SJCRH30 (cell line): Measurements from ENCODE around the gene KCNMA1. TPM values are rescaled to one million over a fixed set of nuclear protein-coding genes. Genes with fewer than 3 reads are reported as not detected.

Source experiments
- DNase-seq, 2 experiments: peaks; one replicate each; pipeline ENCODE4 v3.0.0-alpha.2; 2015 to 2020
- H3K27ac ChIP-seq: fragments of 250-450 bp; sonication (Bioruptor Pico); 2 replicates; pipeline ENCODE4 v1.5.1; 2020; ENCODE audit warnings: mild to moderate bottlenecking, moderate library complexity
- H3K27me3 ChIP-seq: fragments of 250-450 bp; sonication (Bioruptor Pico); 2 replicates; pipeline ENCODE4 v1.5.1; 2020; ENCODE audit warnings: mild to moderate bottlenecking, moderate library complexity
- H3K36me3 ChIP-seq: fragments of 250-450 bp; sonication (Bioruptor Pico); 2 replicates; pipeline ENCODE4 v1.5.1; 2020; ENCODE audit warnings: mild to moderate bottlenecking, moderate library complexity
- H3K4me1 ChIP-seq: fragments of 250-450 bp; sonication (Bioruptor Pico); 2 replicates; pipeline ENCODE4 v1.5.1; 2020; ENCODE audit warnings: mild to moderate bottlenecking, moderate library complexity
- H3K4me3 ChIP-seq: fragments of 250-450 bp; sonication (Bioruptor Pico); 2 replicates; pipeline ENCODE4 v1.5.1; 2020; ENCODE audit warnings: mild to moderate bottlenecking, moderate library complexity
- H3K9me3 ChIP-seq: fragments of 250-450 bp; sonication (Bioruptor Pico); replicated peaks from 2 replicates; pipeline ENCODE4 v1.5.1; 2020; ENCODE audit warnings: mild to moderate bottlenecking, moderate library complexity
- total RNA-seq: library from RNA; depleted of rRNA; stranded (reverse); fragments of >200 nt; shearing (Covaris generic); gene quantifications from 2 replicates; pipeline ENCODE4 v1.2.3, GENCODE V29; 2014

The KCNMA1 gene
- total RNA-seq, 1 experiment from 2014 or later = 0.69 TPM

DNA sequence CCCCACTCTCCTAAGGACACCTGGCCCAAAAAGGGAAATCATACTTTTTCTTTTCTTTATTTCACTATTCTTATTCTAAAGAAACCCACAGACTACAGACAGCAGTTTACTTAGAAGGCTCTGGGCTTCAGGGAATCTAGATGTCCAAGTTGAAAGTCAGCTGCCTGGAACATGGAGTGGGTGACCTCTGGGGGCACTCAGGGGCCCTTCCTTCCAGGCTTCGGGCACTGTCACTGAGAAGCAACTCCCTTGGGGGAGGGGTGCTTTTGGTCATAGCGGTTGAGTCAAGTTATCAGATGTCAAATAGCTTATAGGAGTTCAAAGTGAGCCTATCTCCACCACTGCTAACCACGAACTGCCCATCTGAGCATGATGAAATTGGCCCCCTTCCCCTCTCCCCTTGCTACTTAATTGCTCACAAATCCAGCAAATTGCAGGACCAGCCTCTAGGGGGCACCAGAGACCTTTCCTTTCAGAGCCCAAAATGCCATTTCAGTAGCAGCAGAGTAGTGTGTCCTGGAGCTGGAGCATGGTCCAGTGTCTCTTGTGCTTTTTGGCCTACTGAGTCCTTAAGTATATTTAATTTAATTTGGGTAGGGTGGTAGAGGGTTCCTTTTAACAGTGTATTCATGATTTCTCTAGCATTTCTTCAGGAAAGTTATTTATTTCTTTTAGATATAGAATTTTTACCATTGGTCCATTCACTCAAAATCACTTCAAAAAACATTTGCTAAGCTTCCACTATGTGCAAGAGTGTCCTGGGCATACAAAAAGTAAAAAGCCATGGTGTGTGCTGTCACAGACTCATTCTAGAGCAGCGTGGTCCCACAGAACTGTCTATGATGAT, 463.8 kb downstream of the KCNMA1 start:
- Histone ChIP-seq H3K27ac (no peak overlapping the region), H3K36me3 (no peaks in the 10 kb centered on the region), H3K4me3 (no peak overlapping the region), H3K9me3 (no peaks in the 10 kb centered on the region), H3K4me1 (no peaks in the 10 kb centered on the region), H3K27me3 (no peaks in the 10 kb centered on the region)
- DNase-seq = peak; percentile 53 to 91

DNA sequence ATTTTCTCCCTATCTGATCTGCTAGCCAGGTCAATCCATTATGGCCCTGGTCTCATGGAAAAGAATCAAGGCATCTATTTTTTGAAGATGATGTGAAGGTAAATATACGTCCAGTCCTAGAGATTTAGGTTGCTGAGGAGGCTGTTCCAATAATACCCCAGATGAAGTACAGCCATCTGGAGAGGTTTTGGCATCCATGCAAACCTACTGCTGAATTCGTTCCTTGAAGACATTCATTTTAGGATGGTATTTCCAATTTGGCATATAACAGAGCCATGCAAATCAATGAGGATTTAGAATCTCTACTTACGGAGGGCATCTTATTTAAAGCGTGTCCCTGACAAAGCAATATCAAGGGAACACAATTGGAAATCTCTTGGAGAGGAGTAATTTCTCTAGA, 465.5 kb downstream of the KCNMA1 start:
- H3K9me3 ChIP-seq = no peaks in the 10 kb centered on the region
- no peak overlapping the region for H3K27ac ChIP-seq
- no peak overlapping the region for H3K4me3 ChIP-seq
- no peaks in the 10 kb centered on the region for H3K27me3 ChIP-seq
- DNase-seq = no peak
- no peaks in the 10 kb centered on the region for H3K4me1 ChIP-seq
- no peaks in the 10 kb centered on the region for H3K36me3 ChIP-seq

DNA sequence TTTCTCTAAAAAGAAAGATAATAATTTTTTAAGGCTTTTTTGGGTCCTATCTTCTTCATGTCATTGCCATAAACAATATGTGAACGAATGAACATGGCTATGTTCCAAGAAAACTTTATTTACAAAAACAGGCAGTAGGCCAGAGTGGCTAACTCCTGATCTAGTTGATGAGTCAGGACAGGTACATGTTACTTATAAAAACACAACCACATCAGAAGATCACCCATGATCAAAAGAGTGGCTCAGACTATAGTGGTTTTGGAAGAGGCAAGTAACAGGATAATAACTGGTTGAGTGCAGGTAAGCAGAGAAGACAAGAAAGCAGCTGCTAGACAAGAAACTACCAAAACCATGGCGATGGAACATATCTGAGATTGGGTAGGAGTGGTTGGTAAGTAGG, 468.7 kb downstream of the KCNMA1 start:
- Histone ChIP-seq H3K27me3 (no peaks in the 10 kb centered on the region), H3K27ac (no peak overlapping the region), H3K4me1 (no peaks in the 10 kb centered on the region), H3K9me3 (no peaks in the 10 kb centered on the region), H3K36me3 (no peaks in the 10 kb centered on the region), H3K4me3 (no peak overlapping the region)
- no peak for DNase-seq

DNA sequence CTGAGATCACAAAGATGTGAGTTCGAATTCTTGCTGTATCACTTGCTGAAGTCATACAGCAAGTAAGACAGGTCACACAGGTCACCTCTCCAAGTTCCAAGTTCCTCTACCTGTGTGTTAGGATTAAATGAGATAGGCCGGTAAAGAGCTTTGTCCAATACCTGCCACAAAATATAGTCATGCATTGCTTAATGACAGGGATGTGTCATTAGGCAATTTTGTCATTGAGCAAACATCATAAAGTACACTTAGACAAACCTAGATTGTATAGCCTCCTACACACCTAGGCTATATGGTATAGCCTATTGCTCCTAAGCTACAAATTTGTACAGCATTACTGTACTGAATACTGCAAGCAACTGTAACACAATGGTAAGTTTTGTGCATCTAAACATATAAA, 469.4 kb downstream of the KCNMA1 start:
- Histone ChIP-seq H3K4me1 (no peaks in the 10 kb centered on the region), H3K9me3 (no peaks in the 10 kb centered on the region), H3K27ac (no peak overlapping the region), H3K4me3 (no peak overlapping the region), H3K36me3 (no peaks in the 10 kb centered on the region), H3K27me3 (no peaks in the 10 kb centered on the region)
- no peak for DNase-seq

DNA sequence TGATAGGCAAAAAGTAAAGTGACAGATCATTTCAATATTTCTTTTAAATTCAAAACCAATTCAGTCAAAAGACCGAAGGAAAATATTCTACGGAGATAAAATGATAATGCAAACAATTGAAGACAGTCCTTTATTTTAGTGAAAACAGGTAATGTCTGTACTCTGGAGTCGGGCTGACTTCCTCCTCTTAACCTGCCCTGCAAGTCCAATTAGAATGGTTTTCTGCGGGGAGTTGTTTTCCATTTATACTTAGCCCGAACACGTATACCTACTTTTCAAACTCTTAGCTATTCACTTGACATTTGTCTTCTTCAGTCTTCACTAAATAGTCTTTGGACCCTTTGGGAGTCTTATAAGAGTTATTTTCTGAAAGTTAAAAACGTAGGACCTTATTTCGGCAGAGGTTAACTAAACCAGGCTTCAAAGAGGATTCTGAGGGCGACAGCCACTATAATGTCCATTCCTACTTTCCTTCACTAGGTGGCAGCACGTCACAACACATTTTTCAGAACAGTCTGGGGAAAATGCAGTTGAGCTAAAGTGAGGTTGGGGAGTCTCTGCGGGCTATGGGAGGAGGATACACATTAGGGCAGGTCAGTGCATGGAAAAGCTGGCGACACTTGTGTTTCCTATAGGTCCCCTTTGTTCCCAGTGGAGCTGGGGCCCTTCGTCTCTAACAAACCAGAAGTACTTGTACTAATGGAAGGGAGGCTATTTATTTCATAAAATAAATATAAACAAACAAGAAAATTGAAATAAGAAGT, 472.0 kb downstream of the KCNMA1 start:
- no peaks in the 10 kb centered on the region for H3K4me1 ChIP-seq
- H3K27me3 ChIP-seq = no peaks in the 10 kb centered on the region
- no peak overlapping the region for H3K4me3 ChIP-seq
- H3K9me3 ChIP-seq = no peaks in the 10 kb centered on the region
- H3K27ac ChIP-seq = no peak overlapping the region
- peak; percentile 44 to 81 for DNase-seq
- H3K36me3 ChIP-seq = no peaks in the 10 kb centered on the region

DNA sequence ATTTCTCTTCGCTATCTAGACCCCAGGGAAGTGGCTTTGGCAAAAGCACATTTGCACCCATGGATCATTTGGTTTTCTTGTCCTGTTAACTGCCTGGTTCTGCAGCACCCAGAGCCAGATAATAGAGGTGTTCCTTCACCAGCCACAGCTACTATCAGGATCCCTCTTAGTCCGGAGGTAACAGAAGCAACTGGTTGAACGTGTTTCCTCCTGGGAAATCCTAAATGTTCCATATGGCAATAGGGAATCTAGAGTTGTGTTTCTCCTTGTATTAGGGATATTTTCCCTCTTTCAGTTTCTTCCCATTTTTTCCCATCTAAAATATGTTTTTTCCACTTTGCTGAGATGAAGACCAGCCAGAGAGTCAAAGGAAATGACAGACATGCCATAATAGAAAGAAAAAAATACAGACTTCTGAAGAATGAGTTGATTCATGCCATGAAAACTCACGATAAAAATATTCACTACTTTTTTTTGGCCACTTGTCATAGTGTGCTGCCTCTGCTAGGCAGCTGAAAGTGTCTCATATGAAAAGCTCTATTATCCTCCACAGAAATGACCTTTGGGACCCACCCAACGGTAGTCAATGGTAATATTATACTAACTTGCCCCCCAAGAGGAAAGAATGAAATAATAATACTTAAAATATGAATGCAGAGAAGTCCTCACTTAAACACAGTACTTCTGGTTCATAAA, 472.8 kb downstream of the KCNMA1 start:
- no peak overlapping the region for H3K4me3 ChIP-seq
- no peak overlapping the region for H3K27ac ChIP-seq
- DNase-seq = no peak
- no peaks in the 10 kb centered on the region for H3K36me3 ChIP-seq
- no peaks in the 10 kb centered on the region for H3K4me1 ChIP-seq
- H3K9me3 ChIP-seq = no peaks in the 10 kb centered on the region
- no peaks in the 10 kb centered on the region for H3K27me3 ChIP-seq

DNA sequence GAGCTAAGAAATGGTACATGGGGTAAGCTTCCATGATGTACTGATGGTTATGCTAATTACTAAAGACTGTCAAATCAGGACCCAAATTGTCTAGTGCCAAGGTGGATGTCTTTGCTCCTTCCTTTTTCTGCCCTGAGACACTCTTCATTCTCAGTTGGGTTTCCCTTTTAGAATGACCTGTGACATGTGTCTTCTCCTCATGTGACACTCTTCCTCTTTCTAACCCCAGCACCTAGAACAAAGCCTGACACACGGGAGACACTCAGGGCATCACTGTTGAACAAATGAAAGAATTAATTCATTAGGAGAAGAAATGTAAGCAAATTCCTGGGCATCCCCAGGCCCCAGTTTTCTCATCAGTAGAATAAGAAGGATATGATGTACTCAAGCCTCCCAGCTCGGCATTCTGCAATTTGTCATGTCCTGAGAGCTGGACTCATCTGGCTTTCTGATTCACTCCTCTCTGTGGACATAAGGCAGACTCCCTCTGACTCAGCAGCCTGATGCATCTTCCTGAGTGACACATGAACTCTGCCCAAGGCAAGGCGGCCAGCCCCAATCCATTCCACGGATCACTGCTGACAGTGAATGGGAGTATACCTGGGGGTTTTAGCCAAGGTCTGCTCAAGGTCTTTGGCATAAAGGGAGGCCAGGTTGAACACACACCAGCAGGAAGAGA, 473.8 kb downstream of the KCNMA1 start:
- H3K36me3 ChIP-seq = no peaks in the 10 kb centered on the region
- peaks cover 2% of the 10 kb centered on the region; the same call in 1 of the 2 replicates for H3K27me3 ChIP-seq
- no peaks in the 10 kb centered on the region for H3K4me1 ChIP-seq
- DNase-seq = no peak
- no peak overlapping the region for H3K4me3 ChIP-seq
- H3K9me3 ChIP-seq = no peaks in the 10 kb centered on the region
- H3K27ac ChIP-seq = no peak overlapping the region

DNA sequence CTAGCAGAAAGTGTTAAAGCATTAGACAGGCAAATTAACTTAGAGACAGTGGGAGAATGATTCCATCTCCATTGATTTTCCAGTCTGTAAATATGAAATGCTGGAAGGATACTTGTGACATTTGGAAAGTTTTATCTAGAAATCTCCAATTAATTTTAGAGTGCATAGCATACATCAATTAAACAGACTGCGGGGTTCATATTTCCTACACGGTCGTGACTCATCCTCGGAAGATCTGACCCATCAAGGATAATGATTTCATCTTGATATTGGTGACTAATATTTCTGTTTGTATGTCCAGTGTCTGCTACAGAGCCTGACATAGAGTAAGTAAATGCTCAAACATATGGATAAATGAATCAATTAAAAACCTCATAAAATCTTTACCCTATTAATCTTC, 474.9 kb downstream of the KCNMA1 start:
- Histone ChIP-seq H3K36me3 (no peaks in the 10 kb centered on the region), H3K4me1 (no peaks in the 10 kb centered on the region), H3K4me3 (no peak overlapping the region), H3K27me3 (peaks cover 8% of the 10 kb centered on the region; the same call in 1 of the 2 replicates), H3K27ac (no peak overlapping the region), H3K9me3 (no peaks in the 10 kb centered on the region)
- DNase-seq = no peak

DNA sequence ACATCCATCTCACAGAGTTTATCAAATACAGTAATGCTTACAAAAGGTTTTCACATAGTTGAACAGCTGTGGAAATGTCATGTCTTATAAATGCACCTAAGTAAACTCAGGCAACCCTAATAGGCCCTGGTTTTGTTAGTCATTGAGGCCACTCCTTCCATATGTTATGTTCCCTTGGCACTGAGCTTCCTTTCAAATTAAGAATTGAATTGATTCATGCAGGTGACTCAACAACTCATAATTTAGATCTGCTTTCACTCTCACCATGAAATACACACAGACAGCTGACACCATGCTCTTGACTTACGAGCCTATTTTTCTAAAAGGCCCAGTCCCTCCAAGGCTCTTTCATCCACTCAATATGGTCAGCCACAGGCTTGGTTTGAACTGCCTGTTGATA, 476.9 kb downstream of the KCNMA1 start:
- no peaks in the 10 kb centered on the region for H3K9me3 ChIP-seq
- no peak overlapping the region for H3K4me3 ChIP-seq
- H3K4me1 ChIP-seq = no peaks in the 10 kb centered on the region
- no peak overlapping the region for H3K27ac ChIP-seq
- peaks cover 8% of the 10 kb centered on the region; the same call in 1 of the 2 replicates for H3K27me3 ChIP-seq
- DNase-seq = no peak
- no peaks in the 10 kb centered on the region for H3K36me3 ChIP-seq

DNA sequence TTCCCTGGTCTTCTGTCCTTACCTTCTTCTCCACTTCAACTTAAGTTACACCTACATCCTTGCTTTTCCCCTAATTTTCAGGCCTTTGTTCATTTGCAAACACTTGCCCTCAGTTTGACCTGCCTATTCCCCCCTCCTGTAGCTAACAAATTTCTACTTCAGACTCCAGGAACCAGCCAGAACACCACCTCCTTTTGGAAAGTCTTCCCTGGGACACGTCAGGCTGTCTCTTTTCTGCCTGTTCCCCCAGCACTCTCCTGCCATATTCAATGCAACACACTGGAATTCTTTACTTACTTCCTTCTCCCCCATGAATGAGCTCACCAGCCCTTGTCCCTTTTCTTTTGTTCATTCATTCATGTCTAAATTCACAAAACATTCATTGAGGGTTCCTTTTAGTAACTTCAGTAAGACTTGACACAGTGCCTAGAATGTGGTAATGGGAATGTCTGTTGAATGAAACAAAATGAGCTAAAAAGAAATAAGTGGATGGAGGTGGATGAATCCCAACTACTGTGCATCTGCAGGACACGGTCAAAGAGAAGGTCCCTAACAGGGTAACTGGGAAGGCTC, 478.0 kb downstream of the KCNMA1 start:
- Histone ChIP-seq H3K27me3 (peaks cover 8% of the 10 kb centered on the region; the same call in 1 of the 2 replicates), H3K9me3 (no peaks in the 10 kb centered on the region), H3K36me3 (no peaks in the 10 kb centered on the region), H3K4me3 (no peak overlapping the region), H3K4me1 (no peaks in the 10 kb centered on the region), H3K27ac (no peak overlapping the region)
- DNase-seq = no peak

DNA sequence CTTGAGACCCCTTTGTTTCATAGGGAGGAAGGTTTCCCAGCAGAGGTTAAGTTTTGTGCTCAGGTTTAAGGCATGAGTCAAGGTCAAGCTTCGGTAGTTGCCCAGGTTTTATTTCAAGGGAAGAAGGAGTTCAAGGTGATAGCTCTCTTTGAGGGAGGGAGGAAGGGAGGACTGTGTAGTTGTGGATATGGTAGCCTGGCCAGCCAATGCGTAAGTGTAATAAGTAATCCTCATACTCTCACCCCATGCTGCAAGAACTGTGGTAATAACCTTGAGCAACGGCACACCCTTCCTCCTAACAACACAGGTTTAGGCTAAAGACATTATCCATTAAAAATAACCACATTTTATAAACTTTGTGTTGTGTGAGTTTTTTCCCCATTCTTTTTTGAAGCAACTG, 478.9 kb downstream of the KCNMA1 start:
- Histone ChIP-seq H3K4me1 (no peaks in the 10 kb centered on the region), H3K36me3 (no peaks in the 10 kb centered on the region), H3K27ac (no peak overlapping the region), H3K9me3 (no peaks in the 10 kb centered on the region), H3K4me3 (no peak overlapping the region), H3K27me3 (peaks cover 8% of the 10 kb centered on the region; the same call in 1 of the 2 replicates)
- no peak for DNase-seq

DNA sequence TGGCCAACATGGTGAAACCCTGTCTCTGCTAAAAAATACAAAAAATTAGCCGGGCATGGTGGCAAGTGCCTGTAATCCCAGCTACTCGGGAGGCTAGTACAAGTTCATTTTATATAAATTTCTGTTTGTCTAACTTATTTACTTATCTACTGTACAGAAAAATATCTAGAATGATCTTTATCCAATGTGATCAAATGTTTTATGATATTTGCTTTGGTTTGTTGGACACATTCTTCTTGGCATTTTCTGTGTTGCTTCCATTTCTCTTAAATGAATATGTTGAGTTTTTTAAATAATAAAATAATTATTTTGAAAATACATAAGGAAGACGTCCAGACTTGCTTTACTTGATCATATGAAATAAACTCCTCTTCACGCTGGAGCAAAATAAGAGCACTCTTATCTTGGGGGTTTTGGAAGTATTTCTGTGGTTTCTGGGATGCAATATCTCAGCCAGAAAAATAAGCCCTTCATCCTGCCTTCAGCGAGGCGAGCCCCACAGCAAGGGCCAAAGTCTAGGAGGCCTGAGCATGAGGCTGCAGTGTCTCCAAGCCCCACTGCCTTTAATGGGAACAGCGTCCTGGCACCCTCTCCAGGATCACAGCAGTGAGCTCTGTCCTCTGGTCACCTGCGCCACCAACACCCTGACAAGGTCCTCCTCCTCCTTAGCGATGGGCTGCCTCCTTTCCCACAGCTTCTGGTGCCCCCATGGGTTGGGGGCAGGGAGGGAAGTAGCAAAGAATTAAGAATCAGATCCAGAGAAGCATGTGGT, 480.2 kb downstream of the KCNMA1 start:
- H3K9me3 ChIP-seq = no peaks in the 10 kb centered on the region
- no peaks in the 10 kb centered on the region for H3K4me1 ChIP-seq
- no peak overlapping the region for H3K27ac ChIP-seq
- H3K4me3 ChIP-seq = no peak overlapping the region
- H3K27me3 ChIP-seq = peaks cover 8% of the 10 kb centered on the region; the same call in 1 of the 2 replicates
- no peaks in the 10 kb centered on the region for H3K36me3 ChIP-seq
- no peak for DNase-seq

DNA sequence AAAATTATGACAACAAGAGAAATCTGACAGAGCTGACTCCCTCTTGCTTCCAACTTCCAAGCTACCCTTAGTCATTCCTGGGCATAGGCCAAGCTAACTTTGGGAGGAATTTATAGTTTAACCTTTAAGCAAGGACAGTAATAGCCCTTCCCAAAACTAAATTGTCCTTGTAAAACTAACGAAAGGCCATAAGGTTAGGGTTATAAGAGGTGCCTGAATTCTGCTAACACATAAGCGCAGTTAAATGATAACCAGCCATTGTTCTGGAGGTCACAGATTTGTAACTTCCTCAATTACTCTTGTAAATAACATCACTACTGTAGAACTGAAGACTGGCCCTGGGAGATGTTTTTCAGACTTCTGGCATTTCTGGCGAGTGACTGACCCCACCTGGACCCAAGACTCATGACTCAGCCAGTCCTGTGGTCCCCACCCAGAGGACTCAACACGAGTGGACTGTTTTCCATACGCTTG, 481.2 kb downstream of the KCNMA1 start:
- no peak for DNase-seq
- Histone ChIP-seq H3K36me3 (no peaks in the 10 kb centered on the region), H3K4me3 (no peak overlapping the region), H3K9me3 (no peaks in the 10 kb centered on the region), H3K27ac (no peak overlapping the region), H3K27me3 (peaks cover 8% of the 10 kb centered on the region; the same call in 1 of the 2 replicates), H3K4me1 (no peaks in the 10 kb centered on the region)
